ENCODE measurements around the gene ABCA1. TPM values are rescaled to one million over a fixed set of nuclear protein-coding genes. Genes with fewer than 3 reads are reported as not detected.

The ABCA1 gene
- polyA plus RNA-seq, 1 experiment = 36.2 TPM

DNA sequence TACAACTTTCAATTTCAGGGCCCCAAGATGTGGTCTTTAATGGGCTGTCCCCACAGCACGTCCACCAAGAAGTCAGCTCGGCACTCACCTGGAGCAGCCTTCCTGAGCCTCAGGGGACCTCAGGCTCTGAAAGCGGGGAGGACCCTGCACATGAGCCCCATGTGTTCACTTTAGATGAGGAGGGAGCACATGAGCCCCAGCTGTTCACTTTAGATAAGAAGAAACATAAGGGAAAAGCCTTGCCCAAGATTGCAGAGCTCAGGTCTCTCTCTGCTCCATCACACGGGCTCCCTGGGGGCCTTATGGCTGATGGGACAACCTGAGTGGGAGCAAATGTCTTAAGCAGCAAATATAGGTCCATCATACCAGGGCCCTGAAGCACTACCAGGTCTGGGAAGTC lies 107.6 kb downstream of the ABCA1 start:
- POLR2A ChIA-PET = no interaction called here
- H3K36me3 ChIP-seq (ENCODE audit: control insufficient read depth, insufficient read depth, low read length) = peaks cover 50% of the 10 kb centered on the region
- H3K4me3 ChIP-seq (ENCODE audit: low read depth, low read length) = no peak overlapping the region
- no peaks in the 10 kb centered on the region for H3K27me3 ChIP-seq (ENCODE audit: control insufficient read depth, insufficient read depth, low read length)
- TF ChIP-seq, protein P1, sequence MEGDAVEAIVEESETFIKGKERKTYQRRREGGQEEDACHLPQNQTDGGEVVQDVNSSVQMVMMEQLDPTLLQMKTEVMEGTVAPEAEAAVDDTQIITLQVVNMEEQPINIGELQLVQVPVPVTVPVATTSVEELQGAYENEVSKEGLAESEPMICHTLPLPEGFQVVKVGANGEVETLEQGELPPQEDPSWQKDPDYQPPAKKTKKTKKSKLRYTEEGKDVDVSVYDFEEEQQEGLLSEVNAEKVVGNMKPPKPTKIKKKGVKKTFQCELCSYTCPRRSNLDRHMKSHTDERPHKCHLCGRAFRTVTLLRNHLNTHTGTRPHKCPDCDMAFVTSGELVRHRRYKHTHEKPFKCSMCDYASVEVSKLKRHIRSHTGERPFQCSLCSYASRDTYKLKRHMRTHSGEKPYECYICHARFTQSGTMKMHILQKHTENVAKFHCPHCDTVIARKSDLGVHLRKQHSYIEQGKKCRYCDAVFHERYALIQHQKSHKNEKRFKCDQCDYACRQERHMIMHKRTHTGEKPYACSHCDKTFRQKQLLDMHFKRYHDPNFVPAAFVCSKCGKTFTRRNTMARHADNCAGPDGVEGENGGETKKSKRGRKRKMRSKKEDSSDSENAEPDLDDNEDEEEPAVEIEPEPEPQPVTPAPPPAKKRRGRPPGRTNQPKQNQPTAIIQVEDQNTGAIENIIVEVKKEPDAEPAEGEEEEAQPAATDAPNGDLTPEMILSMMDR (IDR thresholded peaks at IDR 0.05; ENCODE audit: insufficient read depth, low read depth, low read length) = no peak
- CTCF ChIA-PET = interaction anchor here (0.6 kb wide), 1 partner anchor 533 kb away, joined by 3 read pairs; no protein-coding TSS in a partner anchor
- DNase-seq (ENCODE audit: low read depth) = no peak

DNA sequence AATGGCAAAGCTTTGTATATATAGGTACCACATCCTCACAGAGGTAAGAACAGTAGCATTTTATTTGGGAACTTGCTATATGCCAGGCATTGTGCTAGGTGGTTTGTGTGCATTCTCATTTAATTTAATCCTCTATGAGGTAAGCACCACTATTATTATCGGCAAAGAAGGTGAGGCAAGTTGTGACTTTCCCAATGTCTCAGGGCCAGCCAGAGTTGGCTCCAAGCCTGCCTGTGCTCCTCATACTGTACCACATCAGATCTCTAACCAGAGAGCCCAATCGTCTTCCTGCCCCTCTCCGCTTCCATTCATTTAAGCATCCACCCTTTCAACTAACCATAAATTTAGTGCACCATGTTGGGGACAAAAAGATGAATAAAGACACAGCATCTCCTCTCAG lies 108.9 kb downstream of the ABCA1 start:
- TF ChIP-seq, protein P1 (IDR thresholded peaks at IDR 0.05; ENCODE audit: insufficient read depth, low read depth, low read length) = no peak
- Histone ChIP-seq H3K4me3 (ENCODE audit: low read depth, low read length) (no peak overlapping the region), H3K27me3 (ENCODE audit: control insufficient read depth, insufficient read depth, low read length) (no peaks in the 10 kb centered on the region), H3K36me3 (ENCODE audit: control insufficient read depth, insufficient read depth, low read length) (peaks cover 46% of the 10 kb centered on the region)
- POLR2A ChIA-PET = no interaction called here
- no peak for DNase-seq (ENCODE audit: low read depth)
- CTCF ChIA-PET = interaction anchor here (0.8 kb wide), 1 partner anchor 11 kb away, joined by 3 read pairs; no protein-coding TSS in a partner anchor

DNA sequence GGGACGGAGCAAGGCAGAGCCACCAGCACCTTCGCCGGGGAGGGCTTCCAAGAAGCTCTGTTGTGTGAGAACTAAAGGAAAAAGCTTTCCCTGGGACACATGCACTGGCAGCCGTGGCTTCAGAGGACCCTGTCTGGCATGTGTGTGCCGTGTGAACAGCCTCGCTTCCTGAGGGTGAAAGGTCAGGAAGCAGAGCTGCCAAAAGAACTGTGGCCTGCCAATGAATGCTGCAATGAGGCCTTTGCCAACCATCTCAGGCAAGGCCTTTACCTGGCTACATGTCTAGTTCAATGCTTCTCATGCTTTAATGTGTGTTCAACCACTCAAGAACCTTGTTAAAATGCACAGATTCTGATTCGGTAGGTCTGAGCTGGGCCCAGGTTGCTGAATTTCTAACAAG lies 110.5 kb downstream of the ABCA1 start:
- no peaks in the 10 kb centered on the region for H3K27me3 ChIP-seq (ENCODE audit: control insufficient read depth, insufficient read depth, low read length)
- ChIA-PET POLR2A (no interaction called here), CTCF (interaction anchor here (0.6 to 1.2 kb wide), 3 partner anchors 51 to 588 kb away, joined by 3 to 5 read pairs (median 3); no protein-coding TSS in a partner anchor)
- H3K36me3 ChIP-seq (ENCODE audit: control insufficient read depth, insufficient read depth, low read length) = peaks cover 45% of the 10 kb centered on the region
- no peak overlapping the region for H3K4me3 ChIP-seq (ENCODE audit: low read depth, low read length)
- TF ChIP-seq, protein P1 (IDR thresholded peaks at IDR 0.05; ENCODE audit: insufficient read depth, low read depth, low read length) = no peak
- DNase-seq (ENCODE audit: low read depth) = no peak

DNA sequence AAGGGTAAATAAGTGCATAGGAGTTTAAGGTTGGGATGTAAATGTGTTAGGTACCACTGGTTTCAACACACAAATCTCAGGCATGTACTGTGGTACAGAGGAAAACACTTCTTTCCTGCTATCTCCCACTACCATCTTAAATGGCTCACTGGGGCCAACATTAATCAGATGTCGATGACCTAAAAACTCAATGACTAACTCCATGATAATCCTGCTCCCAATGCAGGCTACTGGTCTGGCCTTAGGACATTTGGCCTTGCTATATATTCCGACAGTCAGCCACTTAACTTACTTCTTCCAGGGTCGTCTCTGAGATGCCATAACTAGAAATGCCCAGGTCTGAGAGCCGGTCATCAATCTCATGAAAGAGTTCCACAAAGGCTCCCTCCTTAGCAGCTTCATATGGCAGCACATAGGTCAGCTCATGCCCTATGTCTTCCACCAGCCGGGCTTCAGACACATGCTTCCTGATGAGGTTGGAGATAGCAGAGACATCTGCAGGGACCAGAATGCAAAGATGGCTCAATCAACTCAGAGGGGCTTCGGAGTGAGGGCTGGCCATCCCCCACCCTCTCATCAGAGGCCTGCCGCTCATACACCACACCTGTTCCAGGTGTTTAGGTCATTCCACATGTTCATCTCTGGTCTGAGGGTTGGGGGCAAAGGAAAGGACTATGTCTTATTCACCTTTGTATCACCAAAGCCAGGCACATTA lies 111.9 kb downstream of the ABCA1 start:
- Histone ChIP-seq H3K36me3 (ENCODE audit: control insufficient read depth, insufficient read depth, low read length) (peaks cover 40% of the 10 kb centered on the region), H3K27me3 (ENCODE audit: control insufficient read depth, insufficient read depth, low read length) (no peaks in the 10 kb centered on the region), H3K4me3 (ENCODE audit: low read depth, low read length) (no peak overlapping the region)
- ChIA-PET CTCF (interaction anchor here (0.6 to 0.8 kb wide), 2 partner anchors 15 to 22 kb away, joined by 3 to 4 read pairs; no protein-coding TSS in a partner anchor), POLR2A (no interaction called here)
- TF ChIP-seq, protein P1 (IDR thresholded peaks at IDR 0.05; ENCODE audit: insufficient read depth, low read depth, low read length) = no peak
- DNase-seq (ENCODE audit: low read depth) = no peak

DNA sequence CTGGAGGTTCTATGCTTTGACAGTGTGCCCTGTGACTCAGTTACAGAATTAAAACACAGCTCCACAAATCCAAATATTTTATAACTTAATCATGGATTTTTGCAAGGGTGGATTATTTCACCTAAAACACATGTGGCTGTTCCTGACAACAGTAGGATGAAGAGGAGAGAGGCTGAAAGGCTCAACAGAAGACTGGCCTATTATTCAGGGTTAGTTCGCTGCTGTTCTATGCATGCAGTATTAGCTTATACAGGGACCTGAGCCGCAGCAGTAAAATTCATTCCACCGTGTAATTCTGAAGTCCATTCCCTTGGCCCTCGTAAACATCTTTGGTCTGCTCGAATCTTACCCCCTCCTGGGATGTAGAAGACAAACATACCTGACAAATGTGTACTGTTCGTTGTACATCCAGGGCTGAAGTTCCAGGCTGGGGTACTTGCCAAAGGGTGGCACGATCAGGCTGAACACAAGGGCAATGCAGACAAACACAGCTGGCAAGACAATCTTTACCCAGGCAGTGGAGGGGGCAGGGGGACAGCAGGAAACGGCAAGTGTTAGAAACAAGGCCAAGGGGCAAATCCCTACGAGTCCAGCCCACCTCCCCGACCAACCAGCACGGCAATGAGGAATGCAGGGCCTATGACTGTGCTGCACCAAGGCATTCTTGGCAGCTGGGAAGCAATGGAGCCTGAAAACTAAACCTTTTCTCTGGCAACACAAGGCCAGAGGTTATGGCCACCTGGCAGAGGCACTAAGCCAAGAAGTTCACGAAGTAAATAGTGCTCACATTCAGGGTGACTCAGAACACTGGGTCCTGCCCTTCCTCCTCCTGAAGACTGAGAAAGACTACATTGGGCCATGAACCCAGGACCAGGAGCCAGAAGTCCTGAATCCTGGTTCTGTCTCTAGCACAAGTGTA lies 117.3 kb downstream of the ABCA1 start:
- no peak for DNase-seq (ENCODE audit: low read depth)
- POLR2A ChIA-PET = no interaction called here

More for the DNA sequence above, 117.3 kb downstream of the ABCA1 start:
- no peak overlapping the region for H3K4me3 ChIP-seq (ENCODE audit: low read depth, low read length)
- CTCF ChIA-PET = interaction anchor here (1.1 to 1.4 kb wide), 2 partner anchors 11 to 605 kb away, joined by 3 read pairs; no protein-coding TSS in a partner anchor
- H3K36me3 ChIP-seq (ENCODE audit: control insufficient read depth, insufficient read depth, low read length) = peaks cover 17% of the 10 kb centered on the region
- H3K27me3 ChIP-seq (ENCODE audit: control insufficient read depth, insufficient read depth, low read length) = no peaks in the 10 kb centered on the region
- TF ChIP-seq, protein P1 (IDR thresholded peaks at IDR 0.05; ENCODE audit: insufficient read depth, low read depth, low read length) = no peak

Measured in BJ (cell line).